Muscle of leg (tissue), 16 donors: ENCODE measurements around the gene AREG. TPM values are rescaled to one million over a fixed set of nuclear protein-coding genes. Genes with fewer than 3 reads are reported as not detected.
"Not testable (repeated sequence)": the region's sequence is repeated elsewhere in the genome, so short reads cannot be mapped to it uniquely, and the experiment has no call there.

Source experiments
- DNase-seq: peaks from one replicate; pipeline ENCODE4 v3.0.0; 2013
- H3K27ac ChIP-seq: one replicate; pipeline ENCODE4 v1.5.1; 2013; ENCODE audit warnings: mild to moderate bottlenecking, low read length, control low read depth
- H3K27me3 ChIP-seq: one replicate; pipeline ENCODE4 v1.6.1; 2013; ENCODE audit warnings: low read length; ENCODE audit not compliant: control insufficient read depth, insufficient read depth
- H3K36me3 ChIP-seq: one replicate; pipeline ENCODE4 v1.6.1; 2013; ENCODE audit warnings: low read length; ENCODE audit not compliant: control insufficient read depth, insufficient read depth
- H3K4me1 ChIP-seq: one replicate; pipeline ENCODE4 v1.6.1; 2013; ENCODE audit warnings: low read length; ENCODE audit not compliant: control insufficient read depth, insufficient read depth
- H3K4me3 ChIP-seq: one replicate; pipeline ENCODE4 v1.5.1; 2013; ENCODE audit warnings: low read length, control low read depth
- H3K9me3 ChIP-seq: replicated peaks from 2 replicates; pipeline ENCODE4 v1.6.1; 2013; ENCODE audit warnings: low read depth, low read length; ENCODE audit not compliant: control insufficient read depth
- WGBS: methylation state at CpG from one replicate; pipeline ENCODE4 v1.1.5; 2013; ENCODE audit warnings: missing lambda C conversion rate; ENCODE audit not compliant: insufficient coverage; 5-methylcytosine and 5-hydroxymethylcytosine counted together
- long read RNA-seq, 11 donors: transcript quantifications; one replicate each; lab custom pipeline, GENCODE V29; 2026
- polyA plus RNA-seq, 8 donors: library from polyadenylated mRNA; unstranded; fragments of 120-200 nt; gene quantifications; one replicate each; pipeline versions ENCODE4 v1.2.1 to v1.2.3, GENCODE V29; 2013; ENCODE audit warnings: inconsistent platforms in 1 of 8, low replicate concordance in 1 of 8; ENCODE audit not compliant: insufficient read length in 8 of 8, insufficient read depth in 1 of 8
- total RNA-seq: library from RNA; stranded (reverse); fragments of 120-200 nt; gene quantifications from one replicate; pipeline ENCODE4 v1.2.4, GENCODE V29; 2013

AREG gene
- total RNA-seq (0.09 TPM), polyA plus RNA-seq (under 1 TPM in 4 of 8 donors, not detected in 4; 0.10 to 0.40 (median 0.17) TPM)
- long read RNA-seq, donor 1: 0 reads
- long read RNA-seq, donor 2: 0 reads
- long read RNA-seq, donor 3: 0 reads
- long read RNA-seq, donor 4: 0 reads
- long read RNA-seq, donor 5: 0 reads
- long read RNA-seq, donor 6: 0 reads
- long read RNA-seq, donor 7: 0 reads
- long read RNA-seq, donor 8: 0 reads
- long read RNA-seq, donor 9: 0 reads
- long read RNA-seq, donor 10: 0 reads
- long read RNA-seq, donor 11: 0 reads

- Histone ChIP-seq H3K4me1 (peaks cover 4% of the 10 kb centered on the region), H3K27ac (no peak within 1 kb of the TSS), H3K36me3 (no peaks in the 10 kb centered on the region), H3K4me3 (peak within 1 kb of the TSS; percentile 49), H3K9me3 (no peaks in the 10 kb centered on the region), H3K27me3 (peaks cover 12% of the 10 kb centered on the region)
- DNase-seq: peak; percentile 52
- WGBS: under 1% methylated on average over 58 of the region's 64 CpGs
Measured at GRCh38 chr4:74444891-74445642, at the start of gene AREG. AREG (plus strand) TSS chr4:74445136; CDS start chr4:74445346, 210 bp downstream.

- Histone ChIP-seq H3K9me3 (no peaks in the 10 kb centered on the region), H3K27me3 (no peaks in the 10 kb centered on the region), H3K4me3 (no peak overlapping the region), H3K4me1 (no peaks in the 10 kb centered on the region), H3K27ac (no peak overlapping the region), H3K36me3 (no peaks in the 10 kb centered on the region)
- peak; percentile 1 for DNase-seq
- no CpG with 5 or more reads among the region's 2 CpGs for WGBS
Measured at GRCh38 chr4:74395633-74396032, 49.3 kb upstream of the AREG start.

- H3K9me3 ChIP-seq: no peaks in the 10 kb centered on the region
- H3K27me3 ChIP-seq: no peaks in the 10 kb centered on the region
- no peak overlapping the region for H3K27ac ChIP-seq
- WGBS: 93% methylated on average over 2 of the region's 6 CpGs
- H3K4me3 ChIP-seq: no peak overlapping the region
- H3K36me3 ChIP-seq: no peaks in the 10 kb centered on the region
- no peaks in the 10 kb centered on the region for H3K4me1 ChIP-seq
- peak; percentile 2 for DNase-seq
Measured at GRCh38 chr4:74397748-74398426, 47.0 kb upstream of the AREG start.

- WGBS: 97% methylated on average over 29 of the region's 32 CpGs
Measured at GRCh38 chr4:74398894-74399589, 45.9 kb upstream of the AREG start.

GRCh38 chr4:74400395-74400794 lies 44.5 kb upstream of the AREG start:
- H3K9me3 ChIP-seq: no peaks in the 10 kb centered on the region
- no peaks in the 10 kb centered on the region for H3K36me3 ChIP-seq
- WGBS: 80% methylated on average over 8 of the region's 10 CpGs
- no peaks in the 10 kb centered on the region for H3K27me3 ChIP-seq
- H3K4me3 ChIP-seq: no peak overlapping the region
- DNase-seq: no peak
- H3K4me1 ChIP-seq: no peaks in the 10 kb centered on the region
- no peak overlapping the region for H3K27ac ChIP-seq

More at GRCh38 chr4:74398894-74399589, 45.9 kb upstream of the AREG start:
- not testable (repeated sequence) for H3K27me3 ChIP-seq, H3K36me3 ChIP-seq, H3K9me3 ChIP-seq, H3K4me3 ChIP-seq, H3K27ac ChIP-seq, H3K4me1 ChIP-seq, DNase-seq

GRCh38 chr4:74402692-74403456 lies 42.1 kb upstream of the AREG start:
- no peaks in the 10 kb centered on the region for H3K4me1 ChIP-seq
- 60% methylated on average over 1 of the region's 5 CpGs for WGBS
- DNase-seq: no peak
- H3K9me3 ChIP-seq: no peaks in the 10 kb centered on the region
- no peaks in the 10 kb centered on the region for H3K36me3 ChIP-seq
- no peaks in the 10 kb centered on the region for H3K27me3 ChIP-seq
- H3K27ac ChIP-seq: no peak overlapping the region
- H3K4me3 ChIP-seq: no peak overlapping the region

GRCh38 chr4:74407891-74408290 lies 37.0 kb upstream of the AREG start:
- Histone ChIP-seq H3K4me3 (no peak overlapping the region), H3K36me3 (no peaks in the 10 kb centered on the region), H3K4me1 (no peaks in the 10 kb centered on the region), H3K27ac (no peak overlapping the region), H3K9me3 (no peaks in the 10 kb centered on the region), H3K27me3 (no peaks in the 10 kb centered on the region)
- DNase-seq: no peak

GRCh38 chr4:74408639-74409038 lies 36.3 kb upstream of the AREG start:
- WGBS: 50% methylated on average over 1 of the region's 3 CpGs
- H3K4me1 ChIP-seq: no peaks in the 10 kb centered on the region
- H3K27ac ChIP-seq: no peak overlapping the region
- H3K9me3 ChIP-seq: no peaks in the 10 kb centered on the region
- DNase-seq: no peak
- H3K27me3 ChIP-seq: no peaks in the 10 kb centered on the region
- no peaks in the 10 kb centered on the region for H3K36me3 ChIP-seq
- no peak overlapping the region for H3K4me3 ChIP-seq

GRCh38 chr4:74410272-74410671 lies 34.7 kb upstream of the AREG start:
- Histone ChIP-seq H3K36me3 (no peaks in the 10 kb centered on the region), H3K4me1 (no peaks in the 10 kb centered on the region), H3K27me3 (no peaks in the 10 kb centered on the region), H3K27ac (no peak overlapping the region), H3K9me3 (no peaks in the 10 kb centered on the region), H3K4me3 (no peak overlapping the region)
- no peak for DNase-seq
- 50% methylated on average over 1 of the region's 2 CpGs for whole genome bisulfite sequencing
